SK-N-SH (cell line): ENCODE data around the gene CDKN2B-AS1.

Source experiments
- CTCF ChIP-seq: fragments of 200-600 bp; sonication (generic); IDR thresholded peaks from 2 replicates; pipeline ENCODE4 v1.6.1; 2017; ENCODE audit warnings: antibody characterized with exemption, mild to moderate bottlenecking, moderate library complexity
- EZH2phosphoT487 ChIP-seq: fragments of 200-600 bp; sonication (generic); IDR thresholded peaks from 2 replicates; pipeline ENCODE4 v1.6.1; 2017; ENCODE audit warnings: low read depth, mixed run types, mild to moderate bottlenecking, antibody characterized with exemption, moderate library complexity, borderline replicate concordance
- FOXM1 ChIP-seq: IDR thresholded peaks from 2 replicates; pipeline ENCODE4 v1.4.0; 2012; ENCODE audit warnings: low read depth, mild to moderate bottlenecking
- MAX ChIP-seq: IDR thresholded peaks from 2 replicates; pipeline ENCODE4 v1.4.0; 2012; ENCODE audit warnings: low read depth
- MXI1 ChIP-seq: IDR thresholded peaks from 2 replicates; pipeline ENCODE4 v1.6.1; 2012; ENCODE audit warnings: mild to moderate bottlenecking, low read depth, low read length, improper control_type of control experiment
- NFIC ChIP-seq: IDR thresholded peaks from 2 replicates; pipeline ENCODE4 v1.4.0; 2012; ENCODE audit warnings: borderline replicate concordance
- POLR2AphosphoS5 ChIP-seq: IDR thresholded peaks from 2 replicates; pipeline ENCODE4 v1.6.1; 2012; ENCODE audit warnings: low read depth, low read length
- RFX5 ChIP-seq: IDR thresholded peaks from 2 replicates; pipeline ENCODE4 v1.6.1; 2012; ENCODE audit warnings: mild to moderate bottlenecking, improper control_type of control experiment, low read length
- TCF12 ChIP-seq: IDR thresholded peaks from 2 replicates; pipeline ENCODE4 v1.4.0; 2012
- TEAD4 ChIP-seq: IDR thresholded peaks from 2 replicates; pipeline ENCODE4 v1.4.0; 2012; ENCODE audit warnings: mild to moderate bottlenecking, borderline replicate concordance; ENCODE audit not compliant: insufficient read depth
- YY1 ChIP-seq: IDR thresholded peaks from 2 replicates; pipeline ENCODE4 v1.4.0; 2012; ENCODE audit warnings: low read depth, mild to moderate bottlenecking

- TF ChIP-seq CTCF, result no peak
- TF ChIP-seq MXI1, result no peak
- TF ChIP-seq POLR2AphosphoS5, result no peak
- TF ChIP-seq EZH2phosphoT487, result no peak
- no peak for TF ChIP-seq YY1
- no peak for TF ChIP-seq MAX
- TF ChIP-seq NFIC, result no peak
- TF ChIP-seq FOXM1, result no peak
- TF ChIP-seq RFX5, result no peak
- TF ChIP-seq TEAD4, result no peak
- no peak for TF ChIP-seq TCF12
Measured at GRCh38 chr9:21982861-21983560, 11.6 kb upstream of the CDKN2B-AS1 start.
